SU-DHL-6 (cell line): ENCODE measurements around the gene EHD4.

Experiments used
- H2AFZ ChIP-seq: fragments of 200-600 bp; sonication (generic); 2 replicates; pipeline ENCODE4 v1.6.1; 2014; ENCODE audit warnings: low read depth, mild to moderate bottlenecking, moderate library complexity, mixed read lengths, antibody characterized with exemption, low read length; ENCODE audit not compliant: severe bottlenecking
- H3F3A ChIP-seq: fragments of 200-600 bp; shearing (Covaris generic); 2 replicates; pipeline ENCODE4 v1.6.0; 2016; ENCODE audit warnings: antibody characterized with exemption, mild to moderate bottlenecking; ENCODE audit not compliant: insufficient read depth
- H3K27ac ChIP-seq: fragments of 200-600 bp; sonication (generic); 2 replicates; pipeline ENCODE4 v1.5.1; 2016; ENCODE audit warnings: low read depth, mild to moderate bottlenecking, low read length, moderate library complexity, mixed read lengths
- H3K27me3 ChIP-seq: fragments of 200-600 bp; sonication (generic), shearing (Covaris generic); 2 replicates; pipeline ENCODE4 v1.6.0; 2014; ENCODE audit warnings: mild to moderate bottlenecking, low read length
- H3K36me3 ChIP-seq: fragments of 200-600 bp; sonication (generic); 2 replicates; pipeline ENCODE4 v1.6.1; 2014; ENCODE audit warnings: mild to moderate bottlenecking, low read length, mixed read lengths
- H3K4me2 ChIP-seq: fragments of 300-600, 200-600 bp; shearing (Covaris generic), sonication (generic); 2 replicates; pipeline ENCODE4 v1.6.0; 2014; ENCODE audit warnings: low read length, low read depth, mild to moderate bottlenecking; ENCODE audit not compliant: poor library complexity, severe bottlenecking
- H3K4me3 ChIP-seq: fragments of 200-600 bp; sonication (generic); 2 replicates; pipeline ENCODE4 v1.5.1; 2014; ENCODE audit warnings: antibody characterized with exemption, low read length, mild to moderate bottlenecking, mixed read lengths; ENCODE audit not compliant: insufficient read depth, poor library complexity, severe bottlenecking
- H3K79me2 ChIP-seq: fragments of 200-600 bp; sonication (generic); 2 replicates; pipeline ENCODE4 v1.6.1; 2014; ENCODE audit warnings: mild to moderate bottlenecking, low read length, moderate library complexity; ENCODE audit not compliant: insufficient read depth
- H3K9ac ChIP-seq: fragments of 200-600 bp; sonication (generic); 2 replicates; pipeline ENCODE4 v1.7.0; 2014; ENCODE audit warnings: mild to moderate bottlenecking, low read length
- H3K9me2 ChIP-seq: fragments of 200-600 bp; sonication (generic); replicated peaks from 2 replicates; pipeline ENCODE4 v1.6.1; 2014; ENCODE audit warnings: low read length; ENCODE audit not compliant: insufficient read depth
- H3K9me3 ChIP-seq: fragments of 200-600 bp; sonication (generic); 2 replicates; pipeline ENCODE4 v1.6.1; 2014; ENCODE audit warnings: low read length, mixed read lengths; ENCODE audit not compliant: insufficient read depth
- H4K20me1 ChIP-seq: fragments of 200-600 bp; sonication (generic); 2 replicates; pipeline ENCODE4 v1.6.1; 2014; ENCODE audit warnings: low read depth, mild to moderate bottlenecking, antibody characterized with exemption, low read length, moderate library complexity, mixed read lengths
- CTCF ChIP-seq: fragments of 200-600 bp; sonication (generic); IDR thresholded peaks from one replicate; pipeline ENCODE4 v1.5.1; 2017; ENCODE audit warnings: antibody characterized with exemption, mild to moderate bottlenecking, low read length, moderate library complexity; ENCODE audit not compliant: insufficient read depth, poor library complexity, severe bottlenecking
- EZH2phosphoT487 ChIP-seq: fragments of 200-600 bp; sonication (generic), shearing (Covaris generic); conservative IDR thresholded peaks from 2 replicates; pipeline ENCODE4 v1.6.1; 2018; ENCODE audit warnings: mild to moderate bottlenecking, antibody characterized with exemption, low read length, moderate library complexity, mixed read lengths

EHD4 gene

GRCh38 chr15:41904541-41905005, 67.8 kb downstream of the EHD4 start:
- no peaks in the 10 kb centered on the region for H3K27me3 ChIP-seq
- H2AFZ ChIP-seq = no peak overlapping the region
- H4K20me1 ChIP-seq = no peaks in the 10 kb centered on the region
- no peak overlapping the region for H3K27ac ChIP-seq
- no peaks in the 10 kb centered on the region for H3K9me2 ChIP-seq
- H3K79me2 ChIP-seq = no peaks in the 10 kb centered on the region
- no peak overlapping the region for H3K9ac ChIP-seq
- peaks cover 14% of the 10 kb centered on the region; the same call in 1 of the 2 replicates for H3K9me3 ChIP-seq
- H3F3A ChIP-seq = no peaks in the 10 kb centered on the region
- H3K36me3 ChIP-seq = peaks cover 4% of the 10 kb centered on the region; the same call in 1 of the 2 replicates
- H3K4me2 ChIP-seq = no peak overlapping the region
- H3K4me3 ChIP-seq = no peak overlapping the region
- TF ChIP-seq CTCF = peak; percentile 70
- TF ChIP-seq EZH2phosphoT487 = no peak

GRCh38 chr15:41903782-41904181, 68.6 kb downstream of the EHD4 start:
- no peaks in the 10 kb centered on the region for H3K9me2 ChIP-seq
- H4K20me1 ChIP-seq = no peaks in the 10 kb centered on the region
- no peaks in the 10 kb centered on the region for H3K27me3 ChIP-seq
- no peaks in the 10 kb centered on the region for H3F3A ChIP-seq
- H3K9ac ChIP-seq = no peak overlapping the region
- H3K4me2 ChIP-seq = no peak overlapping the region
- no peak overlapping the region for H2AFZ ChIP-seq
- peaks cover 4% of the 10 kb centered on the region; the same call in 1 of the 2 replicates for H3K36me3 ChIP-seq
- H3K27ac ChIP-seq = no peak overlapping the region
- peaks cover 14% of the 10 kb centered on the region; the same call in 1 of the 2 replicates for H3K9me3 ChIP-seq
- TF ChIP-seq EZH2phosphoT487 (no peak), CTCF (no peak)
- no peaks in the 10 kb centered on the region for H3K79me2 ChIP-seq
- H3K4me3 ChIP-seq = no peak overlapping the region

GRCh38 chr15:41901431-41901830, 70.9 kb downstream of the EHD4 start:
- no peaks in the 10 kb centered on the region for H3K9me2 ChIP-seq
- peaks cover under 1% of the 10 kb centered on the region; the same call in 1 of the 2 replicates for H3K36me3 ChIP-seq
- H4K20me1 ChIP-seq = no peaks in the 10 kb centered on the region
- H3K9ac ChIP-seq = no peak overlapping the region
- peaks cover 9% of the 10 kb centered on the region; the same call in 1 of the 2 replicates for H3K9me3 ChIP-seq
- TF ChIP-seq CTCF (no peak), EZH2phosphoT487 (no peak)
- no peaks in the 10 kb centered on the region for H3K27me3 ChIP-seq
- no peak overlapping the region for H3K4me3 ChIP-seq
- H3F3A ChIP-seq = no peaks in the 10 kb centered on the region
- H3K27ac ChIP-seq = no peak overlapping the region
- no peaks in the 10 kb centered on the region for H3K79me2 ChIP-seq
- no peak overlapping the region for H3K4me2 ChIP-seq
- H2AFZ ChIP-seq = no peak overlapping the region
